ENCODE data around the gene OR2D3. TPM values are rescaled to one million over a fixed set of nuclear protein-coding genes. Genes with fewer than 3 reads are reported as not detected.

Gene OR2D3
- total RNA-seq, 1 experiment from 2014 or later, result not detected

GRCh38 chr11:6895010-6895409, 25.8 kb upstream of the OR2D3 start:
- Mint-ChIP-seq H3K4me1 (no peaks in the 10 kb centered on the region), H3K36me3 (ENCODE audit: insufficient read depth in 1 of 3, low read depth in 3 of 3) (no peaks in the 10 kb centered on the region), H3K4me3 (no peak overlapping the region), H3K27me3 (ENCODE audit: low read depth) (no peaks in the 10 kb centered on the region), H3K9me3 (no peaks in the 10 kb centered on the region), H3K27ac (no peak overlapping the region)
- Histone ChIP-seq H2BK12ac (ENCODE audit: insufficient read length, low read depth, low read length) (no peak overlapping the region), H3K56ac (ENCODE audit: insufficient read length, low read depth, low read length) (no peak overlapping the region), H2AFZ (ENCODE audit: low read length) (no peak overlapping the region), H2BK5ac (ENCODE audit: insufficient read length, low read length) (no peak overlapping the region), H3K18ac (ENCODE audit: insufficient read length, low read depth, low read length) (no peak overlapping the region), H4K5ac (ENCODE audit: insufficient read length, low read depth, low read length) (no peak overlapping the region), H4K91ac (ENCODE audit: insufficient read length, low read depth, low read length) (no peak overlapping the region), H4K20me1 (ENCODE audit: control insufficient read depth, insufficient read depth, insufficient read length) (no peaks in the 10 kb centered on the region), H3K9ac (ENCODE audit: extremely low read depth, insufficient read length, low read length) (no peak overlapping the region), H3K27ac (ENCODE audit: insufficient read length, low read depth, low read length) (no peak overlapping the region), H3K23me2 (ENCODE audit: insufficient read length, low read depth, low read length, poor library complexity, severe bottlenecking) (no peaks in the 10 kb centered on the region), H3K14ac (ENCODE audit: insufficient read depth, low read length) (no peak overlapping the region), H3K9me3 (ENCODE audit: control insufficient read depth, low read depth, low read length) (no peaks in the 10 kb centered on the region), H3K79me2 (ENCODE audit: insufficient read depth, low read length) (no peaks in the 10 kb centered on the region), H3K4me1 (ENCODE audit: insufficient read depth, low read length) (no peaks in the 10 kb centered on the region; the same call in 1 of the 2 replicates), H3K27me3 (ENCODE audit: insufficient read depth, low read length) (no peaks in the 10 kb centered on the region), H3K4me2 (ENCODE audit: insufficient read depth, insufficient read length, low read length) (no peak overlapping the region), H3T11ph (ENCODE audit: low read length) (no peak overlapping the region), H4K8ac (replicated peaks; ENCODE audit: insufficient read length, low read depth, low read length) (no peak overlapping the region), H2AK5ac (ENCODE audit: insufficient read length, low read length) (no peak overlapping the region), H3K79me1 (ENCODE audit: insufficient read depth, low read depth, low read length, poor library complexity, severe bottlenecking) (no peaks in the 10 kb centered on the region), H2BK20ac (ENCODE audit: low read depth, low read length, poor library complexity, severe bottlenecking) (no peak overlapping the region), H2BK15ac (ENCODE audit: low read depth, low read length) (no peak overlapping the region), H3K4ac (ENCODE audit: low read depth, low read length) (no peak overlapping the region), H3K23ac (ENCODE audit: insufficient read length, low read depth, low read length) (no peak overlapping the region), H2BK120ac (ENCODE audit: low read depth, low read length, poor library complexity, severe bottlenecking) (no peak overlapping the region)
- no peak for DNase-seq
- no peak for TF ChIP-seq CTCF (conservative IDR thresholded peaks at IDR 0.05)
